ENCODE measurements around the gene GTF2F2. TPM values are rescaled to one million over a fixed set of nuclear protein-coding genes. Genes with fewer than 3 reads are reported as not detected.

The GTF2F2 gene
- polyA plus RNA-seq, 4 donors, result 24.9 to 32.8 (median 28.3) TPM

GRCh38 chr13:45331692-45332035, 211.4 kb downstream of the GTF2F2 start:
- DNase-seq (ENCODE audit: low read depth in 4 of 4, low spot score in 2 of 4), result no peak

- DNase-seq (ENCODE audit: low read depth in 4 of 4, low spot score in 2 of 4), result no peak
Measured at GRCh38 chr13:45332036-45332830, 211.9 kb downstream of the GTF2F2 start.

- no peak for DNase-seq (ENCODE audit: low read depth in 4 of 4, low spot score in 2 of 4)
Measured at GRCh38 chr13:45332831-45333219, 212.5 kb downstream of the GTF2F2 start.

- DNase-seq (ENCODE audit: low read depth in 4 of 4, low spot score in 2 of 4), result no peak
Measured at GRCh38 chr13:45333251-45333976, 213.1 kb downstream of the GTF2F2 start.

Other genes with a start within 250 kb of the GTF2F2 start
- 10 to 100 TPM; 10.9 to 13.1 (median 12.5) TPM for gene NUFIP1, start 131.0 kb upstream of the GTF2F2 start, polyA plus RNA-seq (ENCODE audit: insufficient read length in 4 of 4)
- 10 to 100 TPM; 53.6 to 63.7 (median 57.0) TPM for gene GPALPP1, start 131.0 kb upstream of the GTF2F2 start, polyA plus RNA-seq (ENCODE audit: insufficient read length in 4 of 4)
- under 1 TPM; 0.35 to 0.79 (median 0.56) TPM for gene KCTD4, start 80.5 kb downstream of the GTF2F2 start, polyA plus RNA-seq (ENCODE audit: insufficient read length in 4 of 4)
- gene TPT1, start 220.7 kb downstream of the GTF2F2 start, polyA plus RNA-seq (ENCODE audit: insufficient read length in 4 of 4), result 1,000 to 10,000 TPM; 6,025 to 6,976 (median 6,405) TPM

Data from left renal cortex interstitium (tissue), 4 donors.